ENCODE data around the gene PGD. TPM values are rescaled to one million over a fixed set of nuclear protein-coding genes. Genes with fewer than 3 reads are reported as not detected.
A peak's percentile ranks its signal among the peaks of the same experiment; 100 is the strongest.

PGD gene
- total RNA-seq, 1 donor = 142 TPM

- DNase-seq (ENCODE audit: insufficient read length, low spot score, missing footprints) = no peak
- Histone ChIP-seq H3K4me3 (ENCODE audit: insufficient read depth, low read length) (no peak overlapping the region), H2AFZ (ENCODE audit: low read length) (peak overlapping the region; percentile 53), H3K9me3 (ENCODE audit: low read depth, low read length) (no peaks in the 10 kb centered on the region), H3K36me3 (ENCODE audit: insufficient read depth, low read length) (peaks cover 5% of the 10 kb centered on the region), H3K4me1 (ENCODE audit: insufficient read depth, low read length) (no peaks in the 10 kb centered on the region), H3K27me3 (ENCODE audit: insufficient read depth, low read length) (no peaks in the 10 kb centered on the region), H3K4me2 (ENCODE audit: insufficient read depth, low read length) (peak overlapping the region; percentile 16), H4K20me1 (ENCODE audit: insufficient read depth, low read length) (no peaks in the 10 kb centered on the region), H3K27ac (ENCODE audit: low read depth, low read length) (no peak overlapping the region), H3K79me2 (ENCODE audit: insufficient read depth, low read length) (no peaks in the 10 kb centered on the region)
- TF ChIP-seq CTCF (IDR thresholded peaks at IDR 0.05; ENCODE audit: extremely low read depth, low read depth, low read length) = no peak
Measured at GRCh38 chr1:10444795-10445397, 46.0 kb downstream of the PGD start.

GRCh38 chr1:10446790-10447422 lies 48.0 kb downstream of the PGD start:
- Histone ChIP-seq H3K79me2 (ENCODE audit: insufficient read depth, low read length) (no peaks in the 10 kb centered on the region), H3K27ac (ENCODE audit: low read depth, low read length) (no peak overlapping the region), H2AFZ (ENCODE audit: low read length) (no peak overlapping the region), H3K4me2 (ENCODE audit: insufficient read depth, low read length) (no peak overlapping the region), H4K20me1 (ENCODE audit: insufficient read depth, low read length) (no peaks in the 10 kb centered on the region), H3K27me3 (ENCODE audit: insufficient read depth, low read length) (no peaks in the 10 kb centered on the region), H3K36me3 (ENCODE audit: insufficient read depth, low read length) (peaks cover 5% of the 10 kb centered on the region), H3K4me1 (ENCODE audit: insufficient read depth, low read length) (peaks cover 11% of the 10 kb centered on the region), H3K4me3 (ENCODE audit: insufficient read depth, low read length) (no peak overlapping the region), H3K9me3 (ENCODE audit: low read depth, low read length) (no peaks in the 10 kb centered on the region)
- DNase-seq (ENCODE audit: insufficient read length, low spot score, missing footprints) = no peak
- no peak for TF ChIP-seq CTCF (IDR thresholded peaks at IDR 0.05; ENCODE audit: extremely low read depth, low read depth, low read length)

GRCh38 chr1:10449751-10450150 lies 50.9 kb downstream of the PGD start, which contains the start of gene CORT:
TSS of gene CORT (plus strand) at chr1:10450031. CDS start at chr1:10450224, 193 bp downstream.
- no peaks in the 10 kb centered on the region for H3K9me3 ChIP-seq (ENCODE audit: low read depth, low read length)
- DNase-seq (ENCODE audit: insufficient read length, low spot score, missing footprints) = no peak
- no peaks in the 10 kb centered on the region for H3K79me2 ChIP-seq (ENCODE audit: insufficient read depth, low read length)
- H3K27ac ChIP-seq (ENCODE audit: low read depth, low read length) = no peak within 1 kb of the TSS
- H3K4me1 ChIP-seq (ENCODE audit: insufficient read depth, low read length) = peaks cover 11% of the 10 kb centered on the region
- no peaks in the 10 kb centered on the region for H3K27me3 ChIP-seq (ENCODE audit: insufficient read depth, low read length)
- no peaks in the 10 kb centered on the region for H3K36me3 ChIP-seq (ENCODE audit: insufficient read depth, low read length)
- H3K4me3 ChIP-seq (ENCODE audit: insufficient read depth, low read length) = peak within 1 kb of the TSS; percentile 67
- TF ChIP-seq CTCF (IDR thresholded peaks at IDR 0.05; ENCODE audit: extremely low read depth, low read depth, low read length) = no peak
- H2AFZ ChIP-seq (ENCODE audit: low read length) = no peak within 1 kb of the TSS
- no peaks in the 10 kb centered on the region for H4K20me1 ChIP-seq (ENCODE audit: insufficient read depth, low read length)
- peak within 1 kb of the TSS; percentile 87 for H3K4me2 ChIP-seq (ENCODE audit: insufficient read depth, low read length)

GRCh38 chr1:10450156-10450814 lies 51.4 kb downstream of the PGD start:
- Histone ChIP-seq H3K4me3 (ENCODE audit: insufficient read depth, low read length) (no peak overlapping the region), H3K27me3 (ENCODE audit: insufficient read depth, low read length) (no peaks in the 10 kb centered on the region), H2AFZ (ENCODE audit: low read length) (no peak overlapping the region), H3K4me1 (ENCODE audit: insufficient read depth, low read length) (peaks cover 11% of the 10 kb centered on the region), H3K79me2 (ENCODE audit: insufficient read depth, low read length) (no peaks in the 10 kb centered on the region), H3K9me3 (ENCODE audit: low read depth, low read length) (no peaks in the 10 kb centered on the region), H4K20me1 (ENCODE audit: insufficient read depth, low read length) (no peaks in the 10 kb centered on the region), H3K27ac (ENCODE audit: low read depth, low read length) (no peak overlapping the region), H3K4me2 (ENCODE audit: insufficient read depth, low read length) (no peak overlapping the region), H3K36me3 (ENCODE audit: insufficient read depth, low read length) (no peaks in the 10 kb centered on the region)
- no peak for TF ChIP-seq CTCF (IDR thresholded peaks at IDR 0.05; ENCODE audit: extremely low read depth, low read depth, low read length)
- peak; percentile 76 for DNase-seq (ENCODE audit: insufficient read length, low spot score, missing footprints)

Data from osteoblast (primary cell).